Measurements from ENCODE around the gene AKAP6. TPM values are rescaled to one million over a fixed set of nuclear protein-coding genes. Genes with fewer than 3 reads are reported as not detected.

The AKAP6 gene
- total RNA-seq, 1 donor from 2014 or later = 2.8 TPM

DNA sequence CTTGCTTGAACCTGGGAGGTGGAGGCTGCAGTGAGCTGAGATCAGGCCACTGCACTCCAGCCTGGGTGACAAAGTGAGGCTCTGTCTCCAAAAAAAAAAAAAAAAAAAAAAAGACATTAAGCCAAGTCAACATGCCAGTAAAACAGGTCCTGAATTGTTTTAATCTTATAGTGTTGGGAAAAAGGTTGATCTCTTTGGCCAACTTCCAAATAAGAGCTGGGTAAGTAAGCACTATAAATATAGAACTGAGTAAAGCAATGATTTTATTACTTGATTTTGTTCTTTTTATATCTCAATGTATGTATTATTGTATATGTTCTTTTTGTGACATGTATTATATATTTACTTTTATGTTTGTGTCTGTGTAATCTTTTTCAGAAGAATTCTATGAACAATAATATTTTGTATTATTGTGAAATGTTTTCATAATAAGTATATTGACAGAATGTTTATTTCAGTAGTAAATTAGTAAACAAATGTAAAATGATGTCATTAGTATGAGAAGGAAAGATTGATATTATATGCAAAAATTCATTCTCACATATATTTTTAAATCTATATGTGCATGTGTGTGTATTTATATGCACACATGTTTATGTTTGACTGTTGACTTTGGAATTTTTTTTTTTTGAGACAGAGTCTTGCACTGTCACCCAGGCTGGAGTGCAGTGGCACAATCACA lies 9.6 kb upstream of the AKAP6 start:
- TF ChIP-seq EZH2 (IDR thresholded peaks at IDR 0.05; ENCODE audit: insufficient read depth, low read length) = no peak
- TF ChIP-seq, protein P1, sequence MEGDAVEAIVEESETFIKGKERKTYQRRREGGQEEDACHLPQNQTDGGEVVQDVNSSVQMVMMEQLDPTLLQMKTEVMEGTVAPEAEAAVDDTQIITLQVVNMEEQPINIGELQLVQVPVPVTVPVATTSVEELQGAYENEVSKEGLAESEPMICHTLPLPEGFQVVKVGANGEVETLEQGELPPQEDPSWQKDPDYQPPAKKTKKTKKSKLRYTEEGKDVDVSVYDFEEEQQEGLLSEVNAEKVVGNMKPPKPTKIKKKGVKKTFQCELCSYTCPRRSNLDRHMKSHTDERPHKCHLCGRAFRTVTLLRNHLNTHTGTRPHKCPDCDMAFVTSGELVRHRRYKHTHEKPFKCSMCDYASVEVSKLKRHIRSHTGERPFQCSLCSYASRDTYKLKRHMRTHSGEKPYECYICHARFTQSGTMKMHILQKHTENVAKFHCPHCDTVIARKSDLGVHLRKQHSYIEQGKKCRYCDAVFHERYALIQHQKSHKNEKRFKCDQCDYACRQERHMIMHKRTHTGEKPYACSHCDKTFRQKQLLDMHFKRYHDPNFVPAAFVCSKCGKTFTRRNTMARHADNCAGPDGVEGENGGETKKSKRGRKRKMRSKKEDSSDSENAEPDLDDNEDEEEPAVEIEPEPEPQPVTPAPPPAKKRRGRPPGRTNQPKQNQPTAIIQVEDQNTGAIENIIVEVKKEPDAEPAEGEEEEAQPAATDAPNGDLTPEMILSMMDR (IDR thresholded peaks at IDR 0.05; ENCODE audit: insufficient read depth, low read depth, low read length) = no peak
- H3K9ac ChIP-seq (ENCODE audit: low read length) = no peak overlapping the region
- FAIRE-seq = no peak

DNA sequence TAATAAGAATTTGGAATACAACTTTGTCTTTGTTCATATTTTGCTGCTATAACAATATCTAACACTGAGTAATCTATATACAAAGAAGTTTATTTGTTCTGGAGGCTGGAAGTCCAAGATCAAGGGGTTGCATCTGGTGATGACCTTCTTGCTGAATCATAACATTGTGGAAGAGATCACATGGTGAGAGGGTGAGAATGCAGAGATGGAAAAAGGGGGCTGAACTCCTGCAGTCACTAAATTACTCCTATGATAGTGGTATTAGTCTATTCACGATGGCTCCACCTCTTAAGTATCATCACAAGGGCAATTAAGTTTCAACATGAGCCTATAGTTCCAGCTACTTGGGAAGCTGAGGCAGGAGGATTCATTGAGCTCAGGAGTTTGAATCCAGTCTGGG lies 4.5 kb upstream of the AKAP6 start:
- Mint-ChIP-seq H3K27me3 (ENCODE audit: low read depth, unreplicated experiment) (no peaks in the 10 kb centered on the region), H3K4me3 (ENCODE audit: unreplicated experiment) (no peak overlapping the region), H3K36me3 (ENCODE audit: low read depth, unreplicated experiment) (no peaks in the 10 kb centered on the region), H3K27ac (ENCODE audit: unreplicated experiment) (no peak overlapping the region), H3K4me1 (ENCODE audit: low read depth, unreplicated experiment) (peaks cover 18% of the 10 kb centered on the region), H3K9me3 (ENCODE audit: unreplicated experiment) (no peaks in the 10 kb centered on the region)
- no peak for DNase-seq (ENCODE audit: low read depth)
- H2AFZ ChIP-seq (ENCODE audit: low read depth, low read length) = no peak overlapping the region
- H3K4me3 ChIP-seq (ENCODE audit: insufficient read depth, low read depth, low read length) = no peak overlapping the region
- no peaks in the 10 kb centered on the region for H3K36me3 ChIP-seq (ENCODE audit: insufficient read depth, low read length)
- no peak for FAIRE-seq
- no peaks in the 10 kb centered on the region for H3K4me1 ChIP-seq (ENCODE audit: insufficient read depth, low read length)
- H3K4me2 ChIP-seq (ENCODE audit: low read length) = no peak overlapping the region
- no peaks in the 10 kb centered on the region for H3K79me2 ChIP-seq (ENCODE audit: insufficient read depth, low read length)
- H3K9me3 ChIP-seq (ENCODE audit: insufficient read depth, low read depth, low read length) = no peaks in the 10 kb centered on the region
- TF ChIP-seq, protein P1 (IDR thresholded peaks at IDR 0.05; ENCODE audit: insufficient read depth, low read depth, low read length) = no peak
- no peak for TF ChIP-seq EZH2 (IDR thresholded peaks at IDR 0.05; ENCODE audit: insufficient read depth, low read length)
- H3K27me3 ChIP-seq (ENCODE audit: insufficient read depth, low read length) = no peaks in the 10 kb centered on the region
- no peaks in the 10 kb centered on the region for H4K20me1 ChIP-seq (ENCODE audit: insufficient read depth, low read length)
- no peak overlapping the region for H3K27ac ChIP-seq (ENCODE audit: low read depth, low read length)
- no peak overlapping the region for H3K9ac ChIP-seq (ENCODE audit: low read length)

More for the DNA sequence above, 9.6 kb upstream of the AKAP6 start:
- H3K27ac Mint-ChIP-seq (ENCODE audit: unreplicated experiment) = no peak overlapping the region
- Histone ChIP-seq H3K4me1 (ENCODE audit: insufficient read depth, low read length) (no peaks in the 10 kb centered on the region), H2AFZ (ENCODE audit: low read depth, low read length) (no peak overlapping the region), H3K79me2 (ENCODE audit: insufficient read depth, low read length) (no peaks in the 10 kb centered on the region), H3K4me3 (ENCODE audit: insufficient read depth, low read depth, low read length) (no peak overlapping the region), H3K27me3 (ENCODE audit: insufficient read depth, low read length) (no peaks in the 10 kb centered on the region), H3K27ac (ENCODE audit: low read depth, low read length) (no peak overlapping the region), H4K20me1 (ENCODE audit: insufficient read depth, low read length) (no peaks in the 10 kb centered on the region), H3K9me3 (ENCODE audit: insufficient read depth, low read depth, low read length) (no peaks in the 10 kb centered on the region), H3K4me2 (ENCODE audit: low read length) (no peak overlapping the region), H3K36me3 (ENCODE audit: insufficient read depth, low read length) (no peaks in the 10 kb centered on the region)
- H3K9me3 Mint-ChIP-seq (ENCODE audit: unreplicated experiment) = no peaks in the 10 kb centered on the region
- H3K27me3 Mint-ChIP-seq (ENCODE audit: low read depth, unreplicated experiment) = no peaks in the 10 kb centered on the region
- H3K4me1 Mint-ChIP-seq (ENCODE audit: low read depth, unreplicated experiment) = peaks cover 8% of the 10 kb centered on the region
- H3K36me3 Mint-ChIP-seq (ENCODE audit: low read depth, unreplicated experiment) = no peaks in the 10 kb centered on the region
- DNase-seq (ENCODE audit: low read depth) = no peak
- no peak overlapping the region for H3K4me3 Mint-ChIP-seq (ENCODE audit: unreplicated experiment)

- TF ChIP-seq EZH2 (IDR thresholded peaks at IDR 0.05; ENCODE audit: insufficient read depth, low read length) = no peak
- peaks cover 18% of the 10 kb centered on the region for H3K4me1 Mint-ChIP-seq (ENCODE audit: low read depth, unreplicated experiment)
- no peaks in the 10 kb centered on the region for H3K9me3 Mint-ChIP-seq (ENCODE audit: unreplicated experiment)
- Histone ChIP-seq H3K36me3 (ENCODE audit: insufficient read depth, low read length) (no peaks in the 10 kb centered on the region), H3K79me2 (ENCODE audit: insufficient read depth, low read length) (no peaks in the 10 kb centered on the region), H3K9ac (ENCODE audit: low read length) (no peak overlapping the region), H3K4me1 (ENCODE audit: insufficient read depth, low read length) (no peaks in the 10 kb centered on the region), H4K20me1 (ENCODE audit: insufficient read depth, low read length) (no peaks in the 10 kb centered on the region), H3K4me2 (ENCODE audit: low read length) (no peak overlapping the region), H3K27ac (ENCODE audit: low read depth, low read length) (no peak overlapping the region), H2AFZ (ENCODE audit: low read depth, low read length) (no peak overlapping the region), H3K27me3 (ENCODE audit: insufficient read depth, low read length) (no peaks in the 10 kb centered on the region), H3K9me3 (ENCODE audit: insufficient read depth, low read depth, low read length) (no peaks in the 10 kb centered on the region), H3K4me3 (ENCODE audit: insufficient read depth, low read depth, low read length) (no peak overlapping the region)
- DNase-seq (ENCODE audit: low read depth) (no peak), FAIRE-seq (no peak)
- no peaks in the 10 kb centered on the region for H3K36me3 Mint-ChIP-seq (ENCODE audit: low read depth, unreplicated experiment)
- no peak overlapping the region for H3K27ac Mint-ChIP-seq (ENCODE audit: unreplicated experiment)
- no peaks in the 10 kb centered on the region for H3K27me3 Mint-ChIP-seq (ENCODE audit: low read depth, unreplicated experiment)
- H3K4me3 Mint-ChIP-seq (ENCODE audit: unreplicated experiment) = no peak overlapping the region
Measured at GRCh38 chr14:32327255-32327961, 1.7 kb upstream of the AKAP6 start.
